DOHH2 (cell line): Measurements from ENCODE around the gene GABRG3.

Experiments
- EZH2phosphoT487 ChIP-seq: fragments of 200-600 bp; sonication (generic); IDR thresholded peaks from 2 replicates; pipeline ENCODE4 v1.6.1; 2017; ENCODE audit warnings: borderline replicate concordance, mild to moderate bottlenecking, antibody characterized with exemption, low read length, moderate library complexity, mixed read lengths
- TF ChIP-seq, protein P1 (sequence below): fragments of 200-600 bp; sonication (generic); IDR thresholded peaks from one replicate; pipeline ENCODE4 v1.5.1; 2014; ENCODE audit warnings: antibody characterized with exemption, mild to moderate bottlenecking, low read depth, low read length; ENCODE audit not compliant: poor library complexity, severe bottlenecking

DNA sequence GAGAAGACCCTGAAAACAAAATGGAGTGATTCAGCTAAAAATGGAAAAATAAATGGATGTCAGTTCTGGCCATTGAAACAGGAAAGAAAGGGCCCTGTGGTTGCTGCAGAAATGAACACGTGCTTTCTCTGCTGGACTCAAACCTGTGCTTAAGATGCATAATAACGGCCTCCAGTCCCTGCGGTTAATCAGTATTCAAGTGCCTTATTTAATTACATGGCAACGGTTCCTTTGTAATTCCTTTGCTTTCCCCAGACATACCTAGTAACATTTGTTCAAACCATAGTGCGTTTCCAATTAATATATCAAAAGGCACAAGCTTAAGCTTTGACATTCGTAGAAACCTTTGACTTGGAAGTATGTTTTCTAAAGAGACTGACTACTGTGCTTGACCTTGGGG is 428.3 kb downstream of the GABRG3 start:
- TF ChIP-seq EZH2phosphoT487, result no peak
- TF ChIP-seq, protein P1, sequence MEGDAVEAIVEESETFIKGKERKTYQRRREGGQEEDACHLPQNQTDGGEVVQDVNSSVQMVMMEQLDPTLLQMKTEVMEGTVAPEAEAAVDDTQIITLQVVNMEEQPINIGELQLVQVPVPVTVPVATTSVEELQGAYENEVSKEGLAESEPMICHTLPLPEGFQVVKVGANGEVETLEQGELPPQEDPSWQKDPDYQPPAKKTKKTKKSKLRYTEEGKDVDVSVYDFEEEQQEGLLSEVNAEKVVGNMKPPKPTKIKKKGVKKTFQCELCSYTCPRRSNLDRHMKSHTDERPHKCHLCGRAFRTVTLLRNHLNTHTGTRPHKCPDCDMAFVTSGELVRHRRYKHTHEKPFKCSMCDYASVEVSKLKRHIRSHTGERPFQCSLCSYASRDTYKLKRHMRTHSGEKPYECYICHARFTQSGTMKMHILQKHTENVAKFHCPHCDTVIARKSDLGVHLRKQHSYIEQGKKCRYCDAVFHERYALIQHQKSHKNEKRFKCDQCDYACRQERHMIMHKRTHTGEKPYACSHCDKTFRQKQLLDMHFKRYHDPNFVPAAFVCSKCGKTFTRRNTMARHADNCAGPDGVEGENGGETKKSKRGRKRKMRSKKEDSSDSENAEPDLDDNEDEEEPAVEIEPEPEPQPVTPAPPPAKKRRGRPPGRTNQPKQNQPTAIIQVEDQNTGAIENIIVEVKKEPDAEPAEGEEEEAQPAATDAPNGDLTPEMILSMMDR, result no peak
